Karpas-422 (cell line): ENCODE data around the gene ROGDI. TPM values are rescaled to one million over a fixed set of nuclear protein-coding genes. Genes with fewer than 3 reads are reported as not detected.

ENCODE experiments used
- DNase-seq: peaks from one replicate; pipeline ENCODE4 v3.0.0-alpha.2; 2015
- H2AFZ ChIP-seq: fragments of 200-600 bp; sonication (generic); 2 replicates; pipeline ENCODE4 v1.6.1; 2014; ENCODE audit warnings: antibody characterized with exemption, low read length, mixed read lengths
- H3K27ac ChIP-seq: fragments of 200-600 bp; sonication (generic); 2 replicates; pipeline ENCODE4 v1.5.1; 2014; ENCODE audit warnings: mild to moderate bottlenecking, low read length, moderate library complexity
- H3K27me3 ChIP-seq: fragments of 200-600 bp; sonication (generic); 2 replicates; pipeline ENCODE4 v1.6.1; 2014; ENCODE audit warnings: low read length, mixed read lengths
- H3K36me3 ChIP-seq: fragments of 200-600 bp; sonication (generic); 2 replicates; pipeline ENCODE4 v1.6.1; 2014; ENCODE audit warnings: low read length, mixed read lengths; ENCODE audit not compliant: insufficient read depth
- H3K4me1 ChIP-seq: fragments of 200-600 bp; sonication (generic); 2 replicates; pipeline ENCODE4 v1.6.1; 2014; ENCODE audit warnings: mild to moderate bottlenecking, low read length, mixed read lengths
- H3K4me2 ChIP-seq: fragments of 200-600 bp; sonication (generic); 2 replicates; pipeline ENCODE4 v1.6.1; 2014; ENCODE audit warnings: low read length, low read depth, mild to moderate bottlenecking; ENCODE audit not compliant: poor library complexity, severe bottlenecking
- H3K4me3 ChIP-seq: fragments of 200-600 bp; sonication (generic); 2 replicates; pipeline ENCODE4 v1.5.1; 2014; ENCODE audit warnings: mild to moderate bottlenecking, antibody characterized with exemption, low read length, mixed read lengths
- H3K79me2 ChIP-seq: fragments of 200-600 bp; sonication (generic); 2 replicates; pipeline ENCODE4 v1.6.1; 2014; ENCODE audit warnings: mild to moderate bottlenecking, low read length, mixed read lengths
- H3K9ac ChIP-seq: fragments of 200-600 bp; sonication (generic); 2 replicates; pipeline ENCODE4 v1.6.0; 2014; ENCODE audit warnings: low read length
- H3K9me2 ChIP-seq: fragments of 200-600 bp; sonication (generic), shearing (Covaris generic); replicated peaks from 2 replicates; pipeline ENCODE4 v1.6.0; 2014; ENCODE audit warnings: mild to moderate bottlenecking, low read length, moderate library complexity; ENCODE audit not compliant: insufficient read depth
- H3K9me3 ChIP-seq: fragments of 300-700, 200-600 bp; sonication (generic); 2 replicates; pipeline ENCODE4 v1.6.1; 2014; ENCODE audit warnings: low read length, mixed read lengths
- H4K20me1 ChIP-seq: fragments of 200-600 bp; sonication (generic); 2 replicates; pipeline ENCODE4 v1.6.1; 2014; ENCODE audit warnings: mild to moderate bottlenecking, antibody characterized with exemption, low read length, low read depth; ENCODE audit not compliant: insufficient read depth
- total RNA-seq: library from RNA; depleted of rRNA; stranded (reverse); fragments of >200 nt; shearing (Covaris generic); gene quantifications from 2 replicates; pipeline ENCODE4 v1.2.3, GENCODE V29; 2014; ENCODE audit warnings: low replicate concordance

ROGDI gene
- total RNA-seq, 1 experiment from 2014 or later = 9.4 TPM

DNA sequence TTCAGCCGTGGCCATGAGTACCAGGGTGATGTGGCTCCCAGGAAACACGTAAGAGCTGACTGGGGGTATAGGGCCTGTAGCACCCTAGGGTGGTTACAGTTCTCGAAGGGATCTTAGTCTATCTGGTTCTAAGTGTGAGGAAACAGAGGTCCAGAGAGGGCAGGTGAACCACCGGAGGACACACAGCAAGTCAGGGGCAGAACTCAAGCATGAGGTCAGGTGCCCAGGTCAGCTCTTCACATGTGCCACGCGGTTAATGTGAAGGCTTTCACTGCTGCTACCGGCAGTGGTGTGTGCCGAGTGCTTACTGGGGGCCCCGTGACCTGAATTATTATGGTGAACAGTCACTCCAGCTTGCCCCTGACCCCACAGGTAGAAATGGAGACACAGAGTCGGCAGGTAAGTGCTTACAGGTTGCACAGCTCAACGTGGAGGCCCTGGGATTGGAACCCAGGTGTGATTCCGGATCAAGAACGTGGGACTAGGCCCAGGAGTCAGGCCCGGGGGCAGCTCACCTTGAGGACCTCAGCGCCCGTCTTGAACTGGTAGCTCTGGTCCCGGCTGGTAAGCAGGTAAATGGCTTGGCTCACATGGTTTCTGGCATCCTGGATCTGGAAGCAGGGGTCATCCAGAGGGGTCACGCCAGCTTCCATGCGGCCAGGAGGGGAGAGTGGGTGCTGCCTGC, 3.1 kb downstream of the ROGDI start:
- no peak for DNase-seq
- H3K4me1 ChIP-seq = peaks cover 30% of the 10 kb centered on the region
- H3K36me3 ChIP-seq = no peaks in the 10 kb centered on the region
- H3K4me3 ChIP-seq = no peak overlapping the region
- H3K79me2 ChIP-seq = no peaks in the 10 kb centered on the region
- no peak overlapping the region for H3K4me2 ChIP-seq
- no peaks in the 10 kb centered on the region for H3K9me2 ChIP-seq
- H3K9me3 ChIP-seq = no peaks in the 10 kb centered on the region
- H3K9ac ChIP-seq = no peak overlapping the region
- no peaks in the 10 kb centered on the region for H3K27me3 ChIP-seq
- H4K20me1 ChIP-seq = no peaks in the 10 kb centered on the region
- no peak overlapping the region for H2AFZ ChIP-seq
- H3K27ac ChIP-seq = no peak overlapping the region

DNA sequence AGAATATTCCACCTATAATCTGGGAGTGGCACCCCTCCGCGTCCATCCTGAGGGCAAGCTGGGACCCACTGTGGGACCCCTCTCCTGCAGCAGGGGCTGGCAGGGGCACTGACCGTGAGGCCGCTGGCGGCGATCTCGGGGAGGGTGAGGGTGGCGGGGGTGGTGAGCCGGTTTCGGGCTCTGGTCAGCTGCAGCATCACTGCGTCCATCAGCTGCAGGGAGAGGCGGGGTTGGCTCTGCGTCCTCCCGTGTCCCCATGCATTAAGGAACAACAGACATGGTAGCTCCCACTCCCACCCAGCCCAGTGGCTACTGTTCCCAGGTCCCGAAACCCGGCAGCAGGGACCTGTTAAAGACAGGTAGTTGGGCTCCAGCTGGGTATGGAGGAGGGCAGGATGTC, 4.0 kb downstream of the ROGDI start:
- no peak for DNase-seq
- Histone ChIP-seq H3K4me2 (no peak overlapping the region), H3K9ac (no peak overlapping the region), H3K79me2 (no peaks in the 10 kb centered on the region), H4K20me1 (no peaks in the 10 kb centered on the region), H3K27ac (no peak overlapping the region), H3K27me3 (no peaks in the 10 kb centered on the region), H3K4me3 (no peak overlapping the region), H3K9me3 (no peaks in the 10 kb centered on the region), H3K36me3 (no peaks in the 10 kb centered on the region), H3K9me2 (no peaks in the 10 kb centered on the region), H3K4me1 (peaks cover 22% of the 10 kb centered on the region), H2AFZ (no peak overlapping the region)

DNA sequence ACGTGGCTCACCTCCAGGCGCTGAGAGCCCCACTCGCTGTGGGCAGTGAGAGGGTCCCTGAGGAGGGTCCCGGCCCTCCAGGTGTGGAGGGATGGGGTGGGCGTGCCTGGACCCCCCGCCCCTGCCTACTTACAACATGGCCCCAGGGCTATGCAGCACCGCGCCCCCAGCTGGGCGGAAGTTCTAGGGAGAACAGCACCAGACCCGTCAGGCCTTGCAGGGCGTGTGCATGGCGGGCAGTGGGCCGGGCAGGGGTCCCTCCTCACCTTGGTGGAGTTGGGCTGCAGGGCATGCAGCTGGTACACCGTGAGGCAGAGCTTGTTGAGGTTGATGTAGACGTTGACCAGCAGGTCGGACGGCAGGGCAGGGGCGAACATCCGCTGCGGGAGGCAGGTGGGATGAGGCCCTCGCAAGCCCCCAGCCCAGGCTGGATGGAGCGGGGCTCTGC, 4.6 kb downstream of the ROGDI start:
- H3K79me2 ChIP-seq = no peaks in the 10 kb centered on the region
- no peak overlapping the region for H2AFZ ChIP-seq
- no peak overlapping the region for H3K9ac ChIP-seq
- no peak overlapping the region for H3K27ac ChIP-seq
- no peaks in the 10 kb centered on the region for H3K9me2 ChIP-seq
- DNase-seq = no peak
- no peak overlapping the region for H3K4me2 ChIP-seq
- H3K4me3 ChIP-seq = no peak overlapping the region
- no peaks in the 10 kb centered on the region for H4K20me1 ChIP-seq
- no peaks in the 10 kb centered on the region for H3K27me3 ChIP-seq
- H3K4me1 ChIP-seq = peaks cover 15% of the 10 kb centered on the region
- no peaks in the 10 kb centered on the region for H3K36me3 ChIP-seq
- H3K9me3 ChIP-seq = no peaks in the 10 kb centered on the region

DNA sequence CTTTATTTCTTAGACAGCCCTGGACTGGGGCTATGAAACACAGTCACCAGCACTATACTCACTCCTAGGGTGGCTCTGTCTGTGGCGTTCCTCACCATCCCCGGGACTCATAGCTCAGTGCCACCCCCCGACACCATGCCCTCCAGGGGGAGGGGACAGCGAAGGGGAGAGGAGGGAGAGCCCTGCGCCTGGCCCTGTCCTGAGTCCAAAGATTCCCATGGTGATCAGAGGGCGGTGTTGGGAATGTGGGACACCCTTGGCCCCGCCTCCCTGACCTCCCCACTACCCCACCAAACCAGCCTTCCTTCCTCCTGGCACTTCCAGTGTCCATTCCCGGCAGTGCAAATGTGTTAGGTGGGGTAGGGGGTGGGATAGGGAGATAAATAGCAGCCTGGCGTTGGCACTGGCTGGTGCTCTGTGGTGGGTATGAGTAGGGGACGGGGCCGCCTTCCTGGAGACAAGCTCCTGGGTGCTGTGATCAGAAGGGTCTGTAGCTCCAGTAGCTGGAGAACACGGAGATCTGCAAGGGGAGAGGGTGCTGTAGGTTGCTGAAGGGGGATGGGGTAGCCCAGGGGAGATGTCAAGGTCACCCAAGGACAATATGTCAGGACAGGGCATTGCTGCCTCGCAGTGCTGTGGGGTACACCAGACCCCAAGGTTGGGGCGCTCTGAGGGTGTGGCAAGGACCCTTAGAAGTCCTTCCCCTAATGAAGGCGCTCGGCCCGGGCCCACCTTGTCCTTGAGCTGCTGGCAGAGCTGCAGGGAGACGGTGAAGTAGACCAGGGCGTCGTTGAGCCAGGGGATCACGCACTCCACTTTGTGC, 5.2 kb downstream of the ROGDI start:
- H4K20me1 ChIP-seq = no peaks in the 10 kb centered on the region
- H3K4me3 ChIP-seq = no peak overlapping the region
- DNase-seq = no peak
- peaks cover 15% of the 10 kb centered on the region for H3K4me1 ChIP-seq
- H3K36me3 ChIP-seq = no peaks in the 10 kb centered on the region
- H2AFZ ChIP-seq = no peak overlapping the region
- no peaks in the 10 kb centered on the region for H3K9me2 ChIP-seq
- no peaks in the 10 kb centered on the region for H3K27me3 ChIP-seq
- H3K79me2 ChIP-seq = no peaks in the 10 kb centered on the region
- H3K9me3 ChIP-seq = no peaks in the 10 kb centered on the region
- no peak overlapping the region for H3K9ac ChIP-seq
- no peak overlapping the region for H3K27ac ChIP-seq
- H3K4me2 ChIP-seq = no peak overlapping the region

GRCh38 chr16:4795828-4796572, 6.4 kb downstream of the ROGDI start:
- H3K9ac ChIP-seq = no peak overlapping the region
- H2AFZ ChIP-seq = no peak overlapping the region
- no peak for DNase-seq
- no peaks in the 10 kb centered on the region for H3K27me3 ChIP-seq
- no peaks in the 10 kb centered on the region for H3K9me3 ChIP-seq
- no peaks in the 10 kb centered on the region for H3K9me2 ChIP-seq
- no peak overlapping the region for H3K27ac ChIP-seq
- H4K20me1 ChIP-seq = no peaks in the 10 kb centered on the region
- H3K4me1 ChIP-seq = peaks cover 6% of the 10 kb centered on the region
- H3K4me2 ChIP-seq = no peak overlapping the region
- no peak overlapping the region for H3K4me3 ChIP-seq
- no peaks in the 10 kb centered on the region for H3K36me3 ChIP-seq
- H3K79me2 ChIP-seq = no peaks in the 10 kb centered on the region

- H3K9ac ChIP-seq = no peak within 1 kb of the TSS
- H4K20me1 ChIP-seq = no peaks in the 10 kb centered on the region
- H3K4me2 ChIP-seq = no peak within 1 kb of the TSS
- no peak within 1 kb of the TSS for H3K4me3 ChIP-seq
- H2AFZ ChIP-seq = no peak within 1 kb of the TSS
- H3K27me3 ChIP-seq = no peaks in the 10 kb centered on the region
- H3K9me2 ChIP-seq = no peaks in the 10 kb centered on the region
- no peaks in the 10 kb centered on the region for H3K9me3 ChIP-seq
- no peak for DNase-seq
- no peaks in the 10 kb centered on the region for H3K4me1 ChIP-seq
- no peak within 1 kb of the TSS for H3K27ac ChIP-seq
- H3K79me2 ChIP-seq = no peaks in the 10 kb centered on the region
- no peaks in the 10 kb centered on the region for H3K36me3 ChIP-seq
Observed at GRCh38 chr16:4795181-4795827, 7.1 kb downstream of the ROGDI start, which contains the start of gene SMIM22. Gene SMIM22 (plus strand): TSS chr16:4795369. CDS start chr16:4795735, 366 bp downstream.

- no peak for DNase-seq
- Histone ChIP-seq H3K9me2 (no peaks in the 10 kb centered on the region), H3K4me2 (no peak overlapping the region), H3K4me1 (no peaks in the 10 kb centered on the region), H3K27ac (no peak overlapping the region), H3K36me3 (no peaks in the 10 kb centered on the region), H3K27me3 (no peaks in the 10 kb centered on the region), H3K4me3 (no peak overlapping the region), H3K9me3 (no peaks in the 10 kb centered on the region), H3K9ac (no peak overlapping the region), H3K79me2 (no peaks in the 10 kb centered on the region), H4K20me1 (no peaks in the 10 kb centered on the region), H2AFZ (no peak overlapping the region)
Observed at GRCh38 chr16:4792951-4793513, 9.4 kb downstream of the ROGDI start.
